Measurements from ENCODE around the gene ROR2.
"Not testable (repeated sequence)": the region's sequence is repeated elsewhere in the genome, so short reads cannot be mapped to it uniquely, and the experiment has no call there.

The ROR2 gene

GRCh38 chr9:91807643-91808246, 142.3 kb downstream of the ROR2 start:
- no peak for FAIRE-seq

GRCh38 chr9:91805031-91805430, 145.0 kb downstream of the ROR2 start:
- FAIRE-seq (no peak), DNase-seq (ENCODE audit: insufficient read length, low spot score) (no peak)

More at GRCh38 chr9:91807643-91808246, 142.3 kb downstream of the ROR2 start:
- DNase-seq (ENCODE audit: insufficient read length, low spot score): no peak

- DNase-seq (ENCODE audit: insufficient read length, low spot score) (no peak), FAIRE-seq (no peak)
These were observed 145.9 kb downstream of the ROR2 start for GRCh38 chr9:91803970-91804752.

DNA sequence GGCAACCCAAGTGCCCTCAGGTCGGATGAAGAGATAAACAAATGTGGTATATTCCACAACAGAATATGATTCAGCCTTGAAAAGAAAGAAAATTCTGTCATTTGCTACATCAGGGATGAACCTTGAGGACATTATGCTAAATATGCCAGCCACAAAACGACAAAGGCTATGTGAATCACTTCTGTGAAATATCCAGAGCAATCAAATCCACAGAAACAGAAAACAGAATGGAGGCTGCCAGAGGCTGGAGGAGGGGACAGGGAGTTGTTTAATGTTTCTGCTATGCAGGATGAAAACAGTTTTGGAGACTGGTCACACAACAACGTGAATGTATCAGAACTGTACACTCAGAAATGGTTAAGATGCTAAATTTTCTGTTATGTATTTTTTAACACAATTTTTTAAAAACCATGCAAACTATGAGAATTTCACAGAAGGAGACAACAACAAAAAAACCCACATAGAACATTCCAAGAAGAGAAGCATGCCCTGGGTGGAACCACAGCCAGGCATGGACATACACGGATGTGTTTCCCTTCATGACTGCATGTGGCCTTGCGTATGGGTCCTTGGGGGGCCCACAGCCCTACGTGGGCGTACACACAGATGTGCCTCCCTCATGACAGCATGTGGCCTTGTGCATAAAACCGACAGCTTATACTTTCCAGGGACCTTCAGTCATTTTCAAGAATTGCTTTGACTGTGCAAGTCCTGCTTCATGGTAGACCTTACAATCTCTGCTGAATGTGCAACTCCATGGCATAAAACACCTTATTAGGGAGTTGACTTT, 146.7 kb downstream of the ROR2 start:
- no peak for DNase-seq (ENCODE audit: insufficient read length, low spot score)
- no peak for FAIRE-seq

DNA sequence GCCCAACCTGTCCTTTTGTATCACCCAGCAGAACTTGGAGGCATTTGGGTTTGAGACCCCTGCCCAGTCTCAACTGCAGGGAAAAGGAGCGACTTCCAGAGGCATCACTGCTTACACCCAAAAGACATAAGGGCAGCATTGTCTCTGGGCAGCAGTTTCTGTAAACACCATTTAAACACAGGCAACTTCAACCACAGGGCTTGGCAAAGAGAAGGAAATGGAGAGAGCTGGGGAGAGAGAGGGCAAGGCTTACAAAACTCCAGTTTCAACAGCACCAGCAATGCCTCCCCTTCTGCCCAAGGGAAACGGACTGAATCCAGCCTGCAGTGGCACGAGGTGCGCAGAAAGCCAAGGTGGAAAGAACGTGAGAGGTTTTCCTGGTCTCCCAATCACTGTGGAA, 147.6 kb downstream of the ROR2 start:
- no peak for DNase-seq (ENCODE audit: insufficient read length, low spot score)
- FAIRE-seq: no peak

DNA sequence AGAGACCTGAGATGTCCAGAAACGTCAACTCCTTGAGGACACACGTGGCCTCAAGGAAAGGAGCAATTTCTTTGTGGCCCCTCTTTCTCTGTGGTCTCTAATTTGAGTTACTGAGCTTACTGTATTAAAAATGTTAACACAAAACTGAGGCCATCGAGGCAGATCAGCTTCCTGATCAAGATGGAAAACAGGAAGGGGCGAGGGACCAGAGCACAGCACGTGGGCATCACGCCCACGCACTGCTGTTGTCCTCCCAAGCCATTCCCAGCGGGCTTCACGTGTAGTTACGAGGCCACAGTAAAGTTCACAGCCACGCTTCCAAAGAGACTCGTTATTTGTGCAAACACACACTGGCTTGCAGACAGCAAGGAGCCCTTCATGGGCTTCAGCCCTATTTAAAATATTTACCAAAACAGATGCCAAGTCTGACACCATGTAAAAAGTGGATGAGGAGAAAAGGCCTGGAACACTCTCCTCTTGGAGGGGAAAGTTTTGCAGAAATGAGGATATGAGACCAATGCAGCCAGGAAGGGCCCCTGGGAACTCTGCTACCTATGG, 149.5 kb downstream of the ROR2 start:
- FAIRE-seq (no peak), DNase-seq (ENCODE audit: insufficient read length, low spot score) (no peak)

DNA sequence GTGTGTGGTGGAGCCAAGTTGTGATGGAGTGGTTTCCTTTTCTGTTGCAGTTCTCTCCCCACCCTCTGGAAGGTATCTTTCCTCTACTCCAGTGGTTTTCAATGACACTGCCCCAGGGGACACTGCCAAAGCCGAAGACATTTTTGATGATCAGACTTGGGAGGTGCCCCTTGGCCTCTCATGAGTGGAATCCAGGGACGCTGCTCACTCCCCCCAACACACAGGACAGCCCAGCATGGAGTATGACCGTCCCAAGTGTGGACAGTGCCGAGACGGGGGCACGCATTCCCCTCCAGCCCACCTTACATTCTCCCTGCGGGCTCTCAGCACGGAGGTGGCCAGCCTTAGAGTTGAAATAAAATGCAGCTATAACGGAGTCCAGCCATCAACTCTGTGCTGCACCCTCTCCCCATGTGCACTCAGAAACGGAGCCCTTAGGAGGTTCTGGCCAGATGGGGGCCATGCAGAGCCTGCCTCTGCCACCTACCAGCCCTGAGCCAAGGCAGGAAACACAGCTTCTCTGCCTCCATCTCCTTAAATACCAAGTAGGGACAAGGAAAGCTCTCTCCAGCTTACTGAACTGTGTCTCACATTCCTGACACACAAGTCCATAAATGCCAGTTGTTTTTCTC, 150.8 kb downstream of the ROR2 start:
- DNase-seq (ENCODE audit: insufficient read length, low spot score) (no peak), FAIRE-seq (no peak)

DNA sequence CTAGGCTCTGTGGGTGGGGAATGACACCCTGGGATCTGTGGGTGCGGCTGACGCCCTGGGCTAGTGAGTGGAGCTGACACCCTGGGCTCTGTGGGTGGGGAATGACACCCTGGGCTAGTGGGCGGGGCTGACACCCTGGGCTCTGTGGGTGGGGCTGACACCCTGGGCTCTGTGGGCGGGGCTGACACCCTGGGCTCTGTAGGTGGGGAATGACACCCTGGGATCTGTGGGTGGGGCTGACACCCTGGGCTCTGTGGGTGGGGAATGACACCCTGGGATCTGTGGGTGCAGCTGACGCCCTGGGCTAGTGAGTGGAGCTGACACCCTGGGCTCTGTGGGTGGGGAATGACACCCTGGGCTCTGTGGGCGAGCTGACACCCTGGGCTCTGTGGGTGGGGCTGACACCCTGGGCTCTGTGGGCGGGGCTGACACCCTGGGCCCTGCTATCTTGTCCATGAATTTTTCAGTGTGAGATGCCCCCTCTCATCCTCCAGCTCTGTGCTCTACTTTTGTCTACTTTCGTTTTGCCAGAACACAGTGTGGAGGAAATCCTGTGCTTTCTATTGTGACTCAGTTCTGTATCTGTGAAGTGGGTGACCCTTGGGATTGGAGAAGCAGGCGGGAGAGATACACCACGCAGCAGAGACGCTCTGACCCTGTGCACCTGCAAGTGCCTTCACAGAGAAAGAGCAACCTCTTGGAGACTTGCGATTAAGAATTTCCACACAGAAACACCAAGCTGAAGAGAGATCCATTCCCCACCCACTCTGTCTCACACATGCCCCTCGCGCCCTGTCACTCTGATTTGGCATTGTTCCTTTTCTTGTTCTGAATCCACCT, 151.5 kb downstream of the ROR2 start:
- FAIRE-seq: not testable (repeated sequence)

DNA sequence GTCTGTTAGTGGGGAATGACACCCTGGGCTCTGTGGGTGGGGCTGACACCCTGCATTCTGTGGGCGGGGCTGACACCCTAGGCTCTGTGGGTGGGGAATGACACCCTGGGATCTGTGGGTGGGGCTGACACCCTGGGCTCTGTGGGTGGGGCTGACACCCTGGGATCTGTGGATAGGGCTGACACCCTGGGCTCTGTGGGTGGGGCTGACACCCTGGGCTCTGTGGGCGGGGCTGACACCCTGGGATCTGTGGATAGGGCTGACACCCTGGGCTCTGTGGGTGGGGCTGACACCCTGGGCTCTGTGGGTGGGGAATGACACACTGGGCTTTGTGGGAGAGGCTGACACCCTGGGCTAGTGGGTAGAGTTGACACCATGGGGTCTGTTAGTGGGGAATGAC, 152.5 kb downstream of the ROR2 start:
- not testable (repeated sequence) for FAIRE-seq; DNase-seq (ENCODE audit: insufficient read length, low spot score)

More for the DNA sequence above, 151.5 kb downstream of the ROR2 start:
- not testable (repeated sequence) for DNase-seq (ENCODE audit: insufficient read length, low spot score)

- FAIRE-seq; DNase-seq (ENCODE audit: insufficient read length, low spot score): not testable (repeated sequence)
These were observed 153.5 kb downstream of the ROR2 start for GRCh38 chr9:91796516-91796915.

- FAIRE-seq: no peak
- DNase-seq (ENCODE audit: insufficient read length, low spot score): no peak
These were observed 154.3 kb downstream of the ROR2 start for GRCh38 chr9:91795598-91796241.

- not testable (repeated sequence) for FAIRE-seq; DNase-seq (ENCODE audit: insufficient read length, low spot score)
These were observed 156.7 kb downstream of the ROR2 start for GRCh38 chr9:91793371-91793770.

DNA sequence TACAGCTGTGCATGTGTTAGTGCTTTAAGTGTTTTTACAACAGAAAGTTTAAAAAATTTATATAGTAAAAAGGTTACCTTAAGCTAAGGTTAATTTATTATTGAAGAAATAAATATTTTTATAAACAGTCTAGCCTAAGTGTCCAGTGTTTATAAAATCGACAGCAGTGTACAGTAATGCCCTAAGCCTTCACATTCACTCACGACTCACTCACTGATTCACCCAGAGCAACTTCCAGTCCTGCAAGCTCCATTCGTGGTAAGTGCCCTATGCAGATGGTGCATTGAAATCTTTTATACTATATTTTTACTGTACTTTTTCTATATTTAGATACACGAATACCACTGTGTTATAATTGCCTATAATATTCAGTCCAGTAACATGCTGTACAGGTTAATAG, 159.1 kb downstream of the ROR2 start:
- FAIRE-seq: no peak
- DNase-seq (ENCODE audit: insufficient read length, low spot score): no peak

DNA sequence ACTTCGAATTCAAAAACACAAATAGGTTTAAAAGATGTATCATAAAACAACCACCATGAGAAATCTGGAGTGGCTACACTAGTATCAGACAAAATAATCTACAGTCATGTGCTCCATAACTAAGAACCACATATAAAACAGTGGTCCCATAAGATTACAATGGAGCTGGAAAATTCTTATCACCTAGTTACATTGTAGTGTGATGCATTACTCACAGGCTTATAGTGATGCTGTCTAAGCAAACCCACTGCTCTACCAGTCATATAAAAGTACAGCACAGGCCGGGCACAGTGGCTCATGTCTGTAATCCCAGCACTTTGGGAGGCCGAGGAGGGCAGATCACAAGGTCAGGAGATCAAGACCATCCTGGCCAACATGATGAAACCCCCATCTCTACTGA, 160.1 kb downstream of the ROR2 start:
- DNase-seq (ENCODE audit: insufficient read length, low spot score) (no peak), FAIRE-seq (no peak)

GRCh38 chr9:91787931-91788330, 162.1 kb downstream of the ROR2 start:
- DNase-seq (ENCODE audit: insufficient read length, low spot score) (no peak), FAIRE-seq (no peak)

GRCh38 chr9:91786132-91786896, 163.7 kb downstream of the ROR2 start:
- no peak for FAIRE-seq
- DNase-seq (ENCODE audit: insufficient read length, low spot score): no peak

DNA sequence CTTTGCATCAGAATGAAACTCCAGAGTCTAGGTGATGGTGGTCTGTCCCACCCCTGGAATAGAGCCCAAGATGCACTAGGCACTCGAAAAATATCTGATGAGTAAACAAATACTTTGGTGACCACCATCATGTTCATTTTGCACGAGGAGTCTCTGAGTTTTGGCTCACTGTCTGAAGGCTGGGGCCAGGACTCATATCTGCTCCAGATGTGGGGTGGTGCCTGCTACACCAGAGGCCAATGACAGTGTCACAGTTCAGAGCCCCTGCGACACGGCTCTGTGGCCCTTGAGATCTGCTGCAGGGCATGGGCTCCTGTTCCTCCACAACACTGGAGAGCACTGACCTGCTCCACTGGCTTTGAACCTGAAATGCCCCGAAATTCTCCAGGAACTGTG, 164.6 kb downstream of the ROR2 start:
- DNase-seq (ENCODE audit: insufficient read length, low spot score) (no peak), FAIRE-seq (no peak)

GRCh38 chr9:91784673-91785446, 165.2 kb downstream of the ROR2 start:
- no peak for DNase-seq (ENCODE audit: insufficient read length, low spot score)
- no peak for FAIRE-seq

Data from GM19239 (cell line).